Astrocyte (in vitro differentiated cells and primary cell): ENCODE measurements around the gene TRIM49D2. TPM values are rescaled to one million over a fixed set of nuclear protein-coding genes. Genes with fewer than 3 reads are reported as not detected.
"Not testable (repeated sequence)": the region's sequence is repeated elsewhere in the genome, so short reads cannot be mapped to it uniquely, and the experiment has no call there.

ENCODE experiments used
- DNase-seq: peaks from one replicate; pipeline ENCODE4 v3.0.0-alpha.2; 2010; ENCODE audit warnings: low read depth
- FAIRE-seq: peaks from 2 replicates; lab custom pipeline; 2011; peaks lifted over from hg19 to GRCh38; lab: Jason Lieb, UNC
- H2AFZ ChIP-seq: 2 replicates; pipeline ENCODE4 v1.6.0; 2012; ENCODE audit warnings: low read depth, low read length, inconsistent platforms
- H3K27ac ChIP-seq: 2 replicates; pipeline ENCODE4 v1.5.1; 2011; ENCODE audit warnings: low read depth, low read length, inconsistent platforms
- H3K27me3 ChIP-seq: 2 replicates; pipeline ENCODE4 v1.6.0; 2011; ENCODE audit warnings: low read length, inconsistent platforms; ENCODE audit not compliant: insufficient read depth
- H3K36me3 ChIP-seq: 2 replicates; pipeline ENCODE4 v1.5.1; 2011; ENCODE audit warnings: low read length, inconsistent platforms; ENCODE audit not compliant: insufficient read depth
- H3K4me1 ChIP-seq: 2 replicates; pipeline ENCODE4 v1.5.1; 2011; ENCODE audit warnings: low read length, inconsistent platforms; ENCODE audit not compliant: insufficient read depth
- H3K4me2 ChIP-seq: 2 replicates; pipeline ENCODE4 v1.6.0; 2012; ENCODE audit warnings: low read length, inconsistent platforms
- H3K4me3 ChIP-seq: 2 replicates; pipeline ENCODE4 v1.5.1; 2011; ENCODE audit warnings: low read depth, mild to moderate bottlenecking, low read length, inconsistent platforms; ENCODE audit not compliant: insufficient read depth
- H3K79me2 ChIP-seq: 2 replicates; pipeline ENCODE4 v1.6.0; 2012; ENCODE audit warnings: mild to moderate bottlenecking, low read length, inconsistent platforms; ENCODE audit not compliant: insufficient read depth
- H3K9ac ChIP-seq: 2 replicates; pipeline ENCODE4 v1.6.0; 2012; ENCODE audit warnings: mild to moderate bottlenecking, low read length, inconsistent platforms
- H3K9me3 ChIP-seq: 2 replicates; pipeline ENCODE4 v1.5.1; 2012; ENCODE audit warnings: low read depth, mild to moderate bottlenecking, low read length, inconsistent platforms; ENCODE audit not compliant: insufficient read depth
- H4K20me1 ChIP-seq: 2 replicates; pipeline ENCODE4 v1.6.0; 2012; ENCODE audit warnings: low read length, inconsistent platforms; ENCODE audit not compliant: insufficient read depth
- H3K27ac Mint-ChIP-seq: one replicate; pipeline ENCODE4 v1.8.0; 2021; ENCODE audit warnings: mild to moderate bottlenecking, mixed read lengths; ENCODE audit not compliant: unreplicated experiment
- H3K27me3 Mint-ChIP-seq: one replicate; pipeline ENCODE4 v1.8.0; 2021; ENCODE audit warnings: low read depth, mixed read lengths; ENCODE audit not compliant: unreplicated experiment
- H3K36me3 Mint-ChIP-seq: one replicate; pipeline ENCODE4 v1.8.0; 2021; ENCODE audit warnings: low read depth, mixed read lengths; ENCODE audit not compliant: unreplicated experiment
- H3K4me1 Mint-ChIP-seq: one replicate; pipeline ENCODE4 v1.8.0; 2021; ENCODE audit warnings: low read depth, mixed read lengths; ENCODE audit not compliant: unreplicated experiment
- H3K4me3 Mint-ChIP-seq: one replicate; pipeline ENCODE4 v1.8.0; 2021; ENCODE audit warnings: mild to moderate bottlenecking, moderate library complexity, mixed read lengths; ENCODE audit not compliant: unreplicated experiment
- H3K9me3 Mint-ChIP-seq: one replicate; pipeline ENCODE4 v1.8.0; 2021; ENCODE audit warnings: mild to moderate bottlenecking, mixed read lengths; ENCODE audit not compliant: unreplicated experiment
- CTCF ChIP-seq: IDR thresholded peaks from 2 replicates; pipeline ENCODE4 v1.5.1; 2011; ENCODE audit warnings: low read depth, mild to moderate bottlenecking, inconsistent platforms, low read length, moderate library complexity; ENCODE audit not compliant: insufficient read depth
- EZH2 ChIP-seq: IDR thresholded peaks from 2 replicates; pipeline ENCODE4 v1.6.1; 2012; ENCODE audit warnings: mild to moderate bottlenecking, low read length, inconsistent platforms; ENCODE audit not compliant: insufficient read depth
- total RNA-seq: library from RNA; stranded (reverse); gene quantifications from 2 replicates; pipeline ENCODE4 v1.2.1, GENCODE V29; 2021

The TRIM49D2 gene
- total RNA-seq, 1 donor from 2014 or later = not detected

GRCh38 chr11:89922195-89922660 is 1.6 kb upstream of the TRIM49D2 start, which contains the start of gene TRIM49D1:
TRIM49D1 (minus strand) TSS chr11:89922245; CDS start chr11:89917710, 4,535 bp downstream.
- Histone ChIP-seq H3K9ac (no peak within 1 kb of the TSS), H3K9me3 (no peaks in the 10 kb centered on the region), H4K20me1 (no peaks in the 10 kb centered on the region), H3K27me3 (no peaks in the 10 kb centered on the region), H3K27ac (no peak within 1 kb of the TSS), H3K4me1 (no peaks in the 10 kb centered on the region), H3K79me2 (no peaks in the 10 kb centered on the region), H2AFZ (no peak within 1 kb of the TSS), H3K4me2 (no peak within 1 kb of the TSS), H3K4me3 (no peak within 1 kb of the TSS), H3K36me3 (no peaks in the 10 kb centered on the region)
- H3K27ac Mint-ChIP-seq = no peak within 1 kb of the TSS
- H3K36me3 Mint-ChIP-seq = no peaks in the 10 kb centered on the region
- no peak for TF ChIP-seq EZH2
- no peak for TF ChIP-seq CTCF
- no peaks in the 10 kb centered on the region for H3K9me3 Mint-ChIP-seq
- H3K4me3 Mint-ChIP-seq = no peak within 1 kb of the TSS
- no peaks in the 10 kb centered on the region for H3K4me1 Mint-ChIP-seq
- DNase-seq (no peak), FAIRE-seq (no peak)
- H3K27me3 Mint-ChIP-seq = no peaks in the 10 kb centered on the region

- H3K4me3 ChIP-seq, H3K36me3 ChIP-seq, H3K9me3 ChIP-seq, H3K36me3 Mint-ChIP-seq, H3K4me3 Mint-ChIP-seq, H2AFZ ChIP-seq, H3K4me1 ChIP-seq, H3K27ac Mint-ChIP-seq, H3K27ac ChIP-seq, H3K79me2 ChIP-seq, H3K9ac ChIP-seq, H4K20me1 ChIP-seq, H3K4me2 ChIP-seq, H3K27me3 ChIP-seq, H3K4me1 Mint-ChIP-seq, H3K9me3 Mint-ChIP-seq, DNase-seq, FAIRE-seq, H3K27me3 Mint-ChIP-seq: not testable (repeated sequence)
Observed at GRCh38 chr11:89960833-89961232, 37.0 kb downstream of the TRIM49D2 start.

GRCh38 chr11:89965737-89966136 is 41.9 kb downstream of the TRIM49D2 start, which contains the start of gene TRIM64:
TRIM64 (plus strand) TSS chr11:89966037; CDS start chr11:89968504, 2,467 bp downstream.
- H3K36me3 Mint-ChIP-seq, H3K9me3 Mint-ChIP-seq, H3K27me3 Mint-ChIP-seq, H3K27ac ChIP-seq, DNase-seq, H3K9ac ChIP-seq, H3K4me3 Mint-ChIP-seq, H3K27me3 ChIP-seq, H3K79me2 ChIP-seq, H3K4me1 ChIP-seq, H3K9me3 ChIP-seq, H2AFZ ChIP-seq, FAIRE-seq, H4K20me1 ChIP-seq, H3K27ac Mint-ChIP-seq, H3K36me3 ChIP-seq, H3K4me1 Mint-ChIP-seq, H3K4me3 ChIP-seq, H3K4me2 ChIP-seq: not testable (repeated sequence)

Other genes with a start within 250 kb of the TRIM49D2 start
- not detected in 2 replicates for gene TRIM77, start 213.8 kb upstream of the TRIM49D2 start, total RNA-seq
- gene TRIM49, start 115.5 kb upstream of the TRIM49D2 start, total RNA-seq = 0.24 and 0.32 TPM in 2 replicates
- gene TRIM64B, start 45.6 kb upstream of the TRIM49D2 start, total RNA-seq = 0.18 TPM in 1 of 2 replicates, not detected in the other
- gene TRIM49D1, start 1.8 kb upstream of the TRIM49D2 start, total RNA-seq = 0.34 and 0.50 TPM in 2 replicates
- 0.10 and 0.18 TPM in 2 replicates for gene TRIM64, start 42.0 kb downstream of the TRIM49D2 start, total RNA-seq
- gene TRIM49C, start 107.0 kb downstream of the TRIM49D2 start, total RNA-seq = 0.45 TPM in 1 of 2 replicates, not detected in the other
- not detected in 2 replicates for gene UBTFL1, start 161.9 kb downstream of the TRIM49D2 start, total RNA-seq
- gene NAALAD2, start 210.6 kb downstream of the TRIM49D2 start, total RNA-seq = 1.8 and 3.1 TPM in 2 replicates